PC-3 (cell line): ENCODE measurements around the gene RPS19BP1. TPM values are rescaled to one million over a fixed set of nuclear protein-coding genes. Genes with fewer than 3 reads are reported as not detected.

Experiments used
- ATAC-seq: fragments of 200-7000 bp; cut with Tn5 transposase; 2 replicates; pipeline ENCODE4 v1.9.1; 2020; ENCODE audit warnings: mild to moderate bottlenecking, moderate library complexity
- BruUV-seq: library from RNA; stranded (reverse); fragments of 400-500 nt; replicated peaks from 2 replicates; lab custom pipeline; 2021; lab: Mats Ljungman, UMichigan
- CTCF ChIA-PET: fragments of 300-600 bp; sonication (Branson Sonifier 250); formaldehyde crosslinking; loops from one replicate; lab custom pipeline; 2022; ENCODE audit warnings: antibody characterized with exemption; lab: Charles Lee
- POLR2A ChIA-PET: fragments of 300-600 bp; sonication (Branson Sonifier 250); formaldehyde crosslinking; loops from one replicate; lab custom pipeline; 2022; ENCODE audit warnings: antibody characterized with exemption; ENCODE audit not compliant: unreplicated experiment; lab: Charles Lee
- DNase-seq: peaks from one replicate; pipeline ENCODE4 v3.0.0-alpha.2; 2015
- H2AFZ ChIP-seq: fragments of 300-600 bp; sonication (generic); 2 replicates; pipeline ENCODE4 v1.6.0; 2016; ENCODE audit warnings: antibody characterized with exemption, low read length
- H3F3A ChIP-seq: fragments of 300-600 bp; sonication (generic); one replicate; pipeline ENCODE4 v1.6.0; 2017; ENCODE audit warnings: antibody characterized with exemption, low read length, control low read depth, mild to moderate bottlenecking; ENCODE audit not compliant: unreplicated experiment
- H3K27ac ChIP-seq: fragments of 300-600 bp; sonication (generic); 2 replicates; pipeline ENCODE4 v1.5.1; 2016; ENCODE audit warnings: mild to moderate bottlenecking, low read length
- H3K27me3 ChIP-seq: fragments of 300-600 bp; sonication (generic); 2 replicates; pipeline ENCODE4 v1.6.1; 2016; ENCODE audit warnings: low read length, mixed read lengths
- H3K36me3 ChIP-seq: fragments of 300-600 bp; sonication (generic); 2 replicates; pipeline ENCODE4 v1.6.1; 2016; ENCODE audit warnings: low read depth, mixed run types, low read length, mixed read lengths
- H3K4me1 ChIP-seq: fragments of 300-600 bp; sonication (generic); 2 replicates; pipeline ENCODE4 v1.5.1; 2016; ENCODE audit warnings: low read length; ENCODE audit not compliant: insufficient read depth
- H3K4me2 ChIP-seq: fragments of 300-600 bp; sonication (generic); 2 replicates; pipeline ENCODE4 v1.6.0; 2016; ENCODE audit warnings: low read length
- H3K4me3 ChIP-seq: fragments of 300-600 bp; sonication (generic); 2 replicates; pipeline ENCODE4 v1.5.1; 2016; ENCODE audit warnings: mild to moderate bottlenecking, low read length, mixed read lengths
- H3K79me2 ChIP-seq: fragments of 300-600 bp; sonication (generic); 2 replicates; pipeline ENCODE4 v1.6.1; 2017; ENCODE audit warnings: low read length, mixed read lengths
- H3K9ac ChIP-seq: fragments of 300-600 bp; sonication (generic); 2 replicates; pipeline ENCODE4 v1.6.0; 2016; ENCODE audit warnings: mild to moderate bottlenecking, low read length
- H3K9me2 ChIP-seq: fragments of 300-600 bp; sonication (generic); replicated peaks from 2 replicates; pipeline ENCODE4 v1.6.1; 2016; ENCODE audit warnings: mixed run types, low read length, mixed read lengths
- H3K9me3 ChIP-seq: fragments of 300-600 bp; sonication (generic); 2 replicates; pipeline ENCODE4 v1.6.1; 2016; ENCODE audit warnings: low read length, mixed read lengths
- H4K20me1 ChIP-seq: fragments of 300-600 bp; sonication (generic); 2 replicates; pipeline ENCODE4 v1.6.1; 2016; ENCODE audit warnings: low read length, mixed read lengths
- EZH2 ChIP-seq: fragments of 300-600 bp; sonication (generic); IDR thresholded peaks from one replicate; pipeline ENCODE4 v1.6.1; 2017; ENCODE audit warnings: antibody characterized with exemption, mild to moderate bottlenecking, low read length; ENCODE audit not compliant: unreplicated experiment
- EZH2phosphoT487 ChIP-seq: fragments of 300-600 bp; sonication (generic); IDR thresholded peaks from 2 replicates; pipeline ENCODE4 v1.6.1; 2018; ENCODE audit warnings: mild to moderate bottlenecking, antibody characterized with exemption, low read length, borderline replicate concordance
- intact Hi-C: fragments of 100-400 bp; cut with micrococcal nuclease; formaldehyde crosslinking; loops from 2 replicates; pipeline ENCODE4 v1.9.0; 2023
- total RNA-seq: library from RNA; depleted of rRNA; stranded (reverse); fragments of >200 nt; gene quantifications from 2 replicates; pipeline ENCODE4 v1.2.3, GENCODE V29; 2014
- TF ChIP-seq, protein P1 (sequence below): fragments of 300-600 bp; sonication (generic); conservative IDR thresholded peaks from 2 replicates; pipeline ENCODE4 v1.5.1; 2017; ENCODE audit warnings: antibody characterized with exemption, low read depth, mild to moderate bottlenecking, low read length

RPS19BP1 gene
- total RNA-seq, 1 experiment from 2014 or later, result 253 TPM

- H3F3A ChIP-seq, result no peaks in the 10 kb centered on the region
- intact Hi-C loops, result no loop called here
- no peaks in the 10 kb centered on the region for H3K79me2 ChIP-seq
- no TSS peak for BruUV-seq
- H2AFZ ChIP-seq, result no peak overlapping the region
- no peak for DNase-seq
- ChIA-PET CTCF (no interaction called here), POLR2A (no interaction called here)
- no peak overlapping the region for H3K9ac ChIP-seq
- no peaks in the 10 kb centered on the region for H3K9me2 ChIP-seq
- TF ChIP-seq, protein P1, sequence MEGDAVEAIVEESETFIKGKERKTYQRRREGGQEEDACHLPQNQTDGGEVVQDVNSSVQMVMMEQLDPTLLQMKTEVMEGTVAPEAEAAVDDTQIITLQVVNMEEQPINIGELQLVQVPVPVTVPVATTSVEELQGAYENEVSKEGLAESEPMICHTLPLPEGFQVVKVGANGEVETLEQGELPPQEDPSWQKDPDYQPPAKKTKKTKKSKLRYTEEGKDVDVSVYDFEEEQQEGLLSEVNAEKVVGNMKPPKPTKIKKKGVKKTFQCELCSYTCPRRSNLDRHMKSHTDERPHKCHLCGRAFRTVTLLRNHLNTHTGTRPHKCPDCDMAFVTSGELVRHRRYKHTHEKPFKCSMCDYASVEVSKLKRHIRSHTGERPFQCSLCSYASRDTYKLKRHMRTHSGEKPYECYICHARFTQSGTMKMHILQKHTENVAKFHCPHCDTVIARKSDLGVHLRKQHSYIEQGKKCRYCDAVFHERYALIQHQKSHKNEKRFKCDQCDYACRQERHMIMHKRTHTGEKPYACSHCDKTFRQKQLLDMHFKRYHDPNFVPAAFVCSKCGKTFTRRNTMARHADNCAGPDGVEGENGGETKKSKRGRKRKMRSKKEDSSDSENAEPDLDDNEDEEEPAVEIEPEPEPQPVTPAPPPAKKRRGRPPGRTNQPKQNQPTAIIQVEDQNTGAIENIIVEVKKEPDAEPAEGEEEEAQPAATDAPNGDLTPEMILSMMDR, result no peak
- TF ChIP-seq EZH2, result no peak
- TF ChIP-seq EZH2phosphoT487, result no peak
- H3K9me3 ChIP-seq, result no peaks in the 10 kb centered on the region
- H4K20me1 ChIP-seq, result no peaks in the 10 kb centered on the region
- H3K27ac ChIP-seq, result no peak overlapping the region
- H3K36me3 ChIP-seq, result no peaks in the 10 kb centered on the region
- ATAC-seq, result no peak
- no peak overlapping the region for H3K4me3 ChIP-seq
- H3K4me2 ChIP-seq, result no peak overlapping the region
- H3K27me3 ChIP-seq, result no peaks in the 10 kb centered on the region
- no peaks in the 10 kb centered on the region for H3K4me1 ChIP-seq
Measured at GRCh38 chr22:39481595-39481994, 51.0 kb downstream of the RPS19BP1 start.

DNA sequence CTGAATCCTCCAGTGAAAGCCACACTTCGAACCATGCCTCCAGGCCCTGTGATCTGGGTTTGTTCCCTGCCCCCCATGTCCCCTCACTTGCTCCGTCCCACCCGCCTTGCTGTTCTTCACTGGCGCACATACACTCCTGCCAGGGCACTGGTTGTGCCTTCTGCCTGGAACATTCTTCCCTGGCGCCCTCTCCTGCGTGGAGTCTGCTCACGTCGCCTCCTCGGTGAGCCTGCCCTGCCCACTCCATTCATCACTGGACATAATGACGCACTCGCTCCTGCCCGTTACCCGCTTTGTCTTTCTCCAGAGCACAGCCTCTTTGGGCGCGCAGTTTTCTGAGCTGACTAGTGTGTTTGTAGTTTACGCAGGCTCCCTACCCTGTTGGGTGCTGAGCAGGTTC is 51.5 kb downstream of the RPS19BP1 start:
- no peaks in the 10 kb centered on the region for H3F3A ChIP-seq
- intact Hi-C loops, result no loop called here
- no peaks in the 10 kb centered on the region for H3K79me2 ChIP-seq
- H3K27ac ChIP-seq, result no peak overlapping the region
- no peak overlapping the region for H2AFZ ChIP-seq
- H3K4me1 ChIP-seq, result no peaks in the 10 kb centered on the region
- no peak overlapping the region for H3K9ac ChIP-seq
- H4K20me1 ChIP-seq, result no peaks in the 10 kb centered on the region
- TF ChIP-seq, protein P1, result no peak
- no peak for TF ChIP-seq EZH2
- ATAC-seq, result no peak
- no peaks in the 10 kb centered on the region for H3K36me3 ChIP-seq
- ChIA-PET CTCF (no interaction called here), POLR2A (no interaction called here)
- no peak for DNase-seq
- no peak overlapping the region for H3K4me3 ChIP-seq
- H3K4me2 ChIP-seq, result no peak overlapping the region
- H3K9me2 ChIP-seq, result no peaks in the 10 kb centered on the region
- H3K9me3 ChIP-seq, result no peaks in the 10 kb centered on the region
- H3K27me3 ChIP-seq, result no peaks in the 10 kb centered on the region
- no TSS peak for BruUV-seq

- no TSS peak for BruUV-seq
- ATAC-seq (no peak), DNase-seq (no peak)
- intact Hi-C loops, result no loop called here
- CTCF ChIA-PET, result no interaction called here
- Histone ChIP-seq H3K27ac (no peak overlapping the region), H4K20me1 (no peaks in the 10 kb centered on the region), H3F3A (no peaks in the 10 kb centered on the region), H2AFZ (no peak overlapping the region), H3K4me2 (no peak overlapping the region), H3K4me1 (no peaks in the 10 kb centered on the region), H3K9ac (no peak overlapping the region), H3K9me3 (no peaks in the 10 kb centered on the region), H3K36me3 (no peaks in the 10 kb centered on the region), H3K27me3 (no peaks in the 10 kb centered on the region), H3K4me3 (no peak overlapping the region), H3K79me2 (no peaks in the 10 kb centered on the region), H3K9me2 (no peaks in the 10 kb centered on the region)
- TF ChIP-seq, protein P1, result no peak
- TF ChIP-seq EZH2 (no peak), EZH2phosphoT487 (no peak)
- POLR2A ChIA-PET, result no interaction called here
Measured at GRCh38 chr22:39480557-39480956, 52.0 kb downstream of the RPS19BP1 start.
